Gastrocnemius medialis (tissue), 4 donors: ENCODE measurements around the gene RPS27L.

Experiments used
- CTCF ChIP-seq, 5 experiments: fragments of 450-650 bp in 3 of 5; fragments of 200-600 bp in 2 of 5; sonication (generic) in 2 of 5; IDR thresholded peaks in 4 of 5; conservative IDR thresholded peaks in 1 of 5; 1 replicate in 4 of 5; 2 replicates in 1 of 5; pipeline ENCODE4 v1.5.1; 2016 to 2019; ENCODE audit warnings: antibody characterized with exemption in 5 of 5, mild to moderate bottlenecking in 3 of 5, moderate library complexity in 3 of 5
- POLR2A ChIP-seq, 2 donors: fragments of 450-650 bp; IDR thresholded peaks; one replicate each; pipeline ENCODE4 v1.6.1; 2017; ENCODE audit warnings: antibody characterized with exemption in 2 of 2, mild to moderate bottlenecking in 2 of 2, moderate library complexity in 2 of 2

GRCh38 chr15:63104727-63105126 lies 52.5 kb downstream of the RPS27L start:
- TF ChIP-seq CTCF (IDR thresholded peaks at IDR 0.05 in 4 of 5, conservative IDR thresholded peaks at IDR 0.05 in 1 of 5): no peak
- no peak for TF ChIP-seq POLR2A (IDR thresholded peaks at IDR 0.05)
